A549 treated with AZD2906 at 1 μM for 4 hours (cell line): ENCODE data around the gene TMEFF1. TPM values are rescaled to one million over a fixed set of nuclear protein-coding genes. Genes with fewer than 3 reads are reported as not detected.

Experiments
- total RNA-seq: library from RNA; stranded (reverse); fragments of 200-300 nt; extraction: Qiagen RNA extraction; gene quantifications from 5 replicates; pipeline ENCODE4 v1.2.3, GENCODE V29; 2022

TMEFF1 gene
- total RNA-seq = 0.46 to 1.4 TPM (median 1.2 TPM) in 5 replicates

GRCh38 chr9:100472788-100473275, at the start of gene TMEFF1:
Gene TMEFF1 (plus strand): TSS chr9:100473149. CDS start chr9:100473545, 396 bp downstream.

DNA sequence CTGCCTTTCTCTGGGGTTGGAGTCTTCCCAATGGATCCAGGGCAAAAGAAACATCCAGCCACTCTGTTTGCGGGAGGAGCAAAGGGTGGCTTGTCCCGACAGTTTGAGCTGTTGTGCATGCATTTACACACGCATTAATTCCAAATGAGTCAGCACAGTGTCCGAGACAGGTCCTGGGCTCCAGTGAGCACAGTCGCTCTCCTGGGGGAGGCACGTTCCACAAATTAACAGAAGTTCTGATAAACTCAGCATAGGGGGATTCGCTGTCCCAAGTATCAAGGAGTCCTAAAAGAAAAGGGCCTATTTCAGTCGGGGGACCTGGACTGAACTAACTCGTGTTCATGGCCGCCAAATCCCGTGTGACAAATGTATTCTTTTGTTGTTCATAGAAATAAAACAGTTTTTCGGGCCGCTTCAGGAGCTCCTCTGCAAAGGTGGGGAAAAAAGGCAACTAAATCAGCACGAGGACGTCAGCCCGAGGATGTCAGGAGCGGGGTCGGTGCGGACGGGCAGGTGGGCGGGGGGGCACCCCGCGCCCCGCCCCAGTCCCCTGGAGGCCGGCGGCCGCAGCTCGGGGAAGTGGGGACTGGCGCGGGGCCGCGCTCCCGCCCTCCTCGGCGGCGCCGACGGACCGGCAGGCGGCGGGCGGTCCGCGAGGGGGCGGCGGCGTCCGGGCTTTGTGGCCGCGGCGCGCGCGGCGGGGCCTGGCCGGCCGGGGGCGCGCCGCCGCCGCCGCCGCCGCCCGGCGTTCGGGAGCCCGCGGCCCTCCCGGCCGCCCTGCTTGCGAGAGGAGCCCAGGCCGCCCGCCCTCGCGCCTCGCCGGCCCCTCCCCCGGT, 46.2 kb upstream of the TMEFF1 start, which contains the start of gene MSANTD3:
MSANTD3 (plus strand) TSS at position 614 of the 836 bp plus-strand sequence. CDS start 14,796 bp downstream, outside the sequence.

DNA sequence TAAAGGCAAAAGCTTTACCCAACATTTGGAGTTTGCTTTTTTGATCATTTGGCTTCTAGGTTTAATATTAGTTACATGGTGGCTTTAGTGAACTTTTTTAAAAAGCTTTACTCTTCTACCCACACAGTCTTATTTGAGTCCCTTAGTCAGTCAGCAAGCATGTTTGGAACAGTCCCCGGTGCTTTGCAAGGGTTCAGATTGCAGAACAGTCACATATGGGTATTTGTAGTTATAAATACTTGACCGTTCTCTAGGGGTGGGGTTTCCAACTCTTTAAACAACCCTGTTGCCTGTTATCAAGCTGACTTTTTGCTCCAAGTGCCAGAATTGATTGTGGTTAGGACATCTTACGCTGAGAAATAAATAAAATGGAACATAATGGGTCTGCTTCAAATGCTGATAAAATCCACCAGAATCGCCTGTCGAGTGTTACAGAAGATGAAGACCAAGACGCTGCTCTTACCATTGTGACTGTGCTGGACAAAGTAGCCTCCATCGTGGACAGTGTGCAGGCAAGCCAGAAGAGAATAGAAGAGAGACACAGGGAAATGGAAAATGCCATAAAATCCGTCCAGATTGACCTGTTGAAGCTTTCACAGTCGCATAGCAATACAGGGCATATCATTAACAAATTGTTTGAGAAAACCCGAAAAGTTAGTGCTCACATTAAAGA, 105.0 kb downstream of the TMEFF1 start, which contains the start of gene CAVIN4:
CAVIN4 (plus strand) TSS at position 304 of the 673 bp plus-strand sequence; CDS start at position 369, 65 bp downstream.

Other genes with a start within 250 kb of the TMEFF1 start
- gene TEX10, start 120.2 kb upstream of the TMEFF1 start, total RNA-seq = 21.4 to 26.1 TPM (median 22.9 TPM) in 5 replicates
- 54.4 to 63.4 TPM (median 58.7 TPM) in 5 replicates for gene MSANTD3, start 46.0 kb upstream of the TMEFF1 start, total RNA-seq
- gene CAVIN4, start 104.9 kb downstream of the TMEFF1 start, total RNA-seq = 0.32 to 0.48 TPM (median 0.39 TPM) in 5 replicates